ENCODE measurements around the gene PCNP.

- no peak for TF ChIP-seq TCF7L2 (IDR thresholded peaks at IDR 0.05; ENCODE audit: low read depth, low read length)
- TF ChIP-seq REST (IDR thresholded peaks at IDR 0.05; ENCODE audit: insufficient read depth in 1 of 2, low read depth in 2 of 2, low read length in 1 of 2): no peak
- TF ChIP-seq POLR2AphosphoS5 (IDR thresholded peaks at IDR 0.05; ENCODE audit: low read depth, low read length): no peak
- TF ChIP-seq CTCF (IDR thresholded peaks at IDR 0.05): no peak
Measured at GRCh38 chr3:101631098-101631796, 57.3 kb downstream of the PCNP start.
